Neural progenitor cell (in vitro differentiated cells): ENCODE data around the gene MKRN2.

Experiments used
- EZH2 ChIP-seq: fragments of 200-600 bp; sonication (generic); IDR thresholded peaks from 2 replicates; pipeline ENCODE4 v1.6.1; 2017; ENCODE audit warnings: antibody characterized with exemption, mild to moderate bottlenecking, moderate library complexity
- TF ChIP-seq, protein P1 (sequence below): fragments of 200-600 bp; sonication (generic); IDR thresholded peaks from 2 replicates; pipeline ENCODE4 v1.5.1; 2017; ENCODE audit warnings: antibody characterized with exemption, mild to moderate bottlenecking

DNA sequence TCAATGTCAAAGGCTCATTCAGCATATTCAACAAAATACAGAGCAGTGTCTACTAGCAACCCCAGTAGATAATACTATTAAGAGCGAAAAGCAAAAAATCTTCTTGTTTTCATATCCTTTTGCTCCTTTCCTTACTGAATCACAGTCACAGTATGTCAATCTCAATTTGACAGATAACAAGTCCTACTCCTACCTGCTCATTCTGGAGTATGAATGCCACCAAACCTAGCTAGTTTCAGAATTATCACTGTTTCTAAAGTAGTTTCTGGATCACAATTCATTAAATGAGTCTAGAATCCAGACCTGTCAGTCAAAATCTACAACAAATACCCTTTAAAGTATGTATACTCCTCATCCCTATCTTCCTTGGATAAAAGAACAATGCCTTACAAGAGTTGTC, 51.5 kb downstream of the MKRN2 start:
- TF ChIP-seq, protein P1, sequence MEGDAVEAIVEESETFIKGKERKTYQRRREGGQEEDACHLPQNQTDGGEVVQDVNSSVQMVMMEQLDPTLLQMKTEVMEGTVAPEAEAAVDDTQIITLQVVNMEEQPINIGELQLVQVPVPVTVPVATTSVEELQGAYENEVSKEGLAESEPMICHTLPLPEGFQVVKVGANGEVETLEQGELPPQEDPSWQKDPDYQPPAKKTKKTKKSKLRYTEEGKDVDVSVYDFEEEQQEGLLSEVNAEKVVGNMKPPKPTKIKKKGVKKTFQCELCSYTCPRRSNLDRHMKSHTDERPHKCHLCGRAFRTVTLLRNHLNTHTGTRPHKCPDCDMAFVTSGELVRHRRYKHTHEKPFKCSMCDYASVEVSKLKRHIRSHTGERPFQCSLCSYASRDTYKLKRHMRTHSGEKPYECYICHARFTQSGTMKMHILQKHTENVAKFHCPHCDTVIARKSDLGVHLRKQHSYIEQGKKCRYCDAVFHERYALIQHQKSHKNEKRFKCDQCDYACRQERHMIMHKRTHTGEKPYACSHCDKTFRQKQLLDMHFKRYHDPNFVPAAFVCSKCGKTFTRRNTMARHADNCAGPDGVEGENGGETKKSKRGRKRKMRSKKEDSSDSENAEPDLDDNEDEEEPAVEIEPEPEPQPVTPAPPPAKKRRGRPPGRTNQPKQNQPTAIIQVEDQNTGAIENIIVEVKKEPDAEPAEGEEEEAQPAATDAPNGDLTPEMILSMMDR = no peak
- TF ChIP-seq EZH2 = no peak
